ENCODE data around the gene SLC2A1. TPM values are rescaled to one million over a fixed set of nuclear protein-coding genes. Genes with fewer than 3 reads are reported as not detected.

The SLC2A1 gene
- polyA plus RNA-seq, 1 donor (not counting 4 experiments of a cell fraction or from before 2014, with no cell fraction given): 689 TPM

DNA sequence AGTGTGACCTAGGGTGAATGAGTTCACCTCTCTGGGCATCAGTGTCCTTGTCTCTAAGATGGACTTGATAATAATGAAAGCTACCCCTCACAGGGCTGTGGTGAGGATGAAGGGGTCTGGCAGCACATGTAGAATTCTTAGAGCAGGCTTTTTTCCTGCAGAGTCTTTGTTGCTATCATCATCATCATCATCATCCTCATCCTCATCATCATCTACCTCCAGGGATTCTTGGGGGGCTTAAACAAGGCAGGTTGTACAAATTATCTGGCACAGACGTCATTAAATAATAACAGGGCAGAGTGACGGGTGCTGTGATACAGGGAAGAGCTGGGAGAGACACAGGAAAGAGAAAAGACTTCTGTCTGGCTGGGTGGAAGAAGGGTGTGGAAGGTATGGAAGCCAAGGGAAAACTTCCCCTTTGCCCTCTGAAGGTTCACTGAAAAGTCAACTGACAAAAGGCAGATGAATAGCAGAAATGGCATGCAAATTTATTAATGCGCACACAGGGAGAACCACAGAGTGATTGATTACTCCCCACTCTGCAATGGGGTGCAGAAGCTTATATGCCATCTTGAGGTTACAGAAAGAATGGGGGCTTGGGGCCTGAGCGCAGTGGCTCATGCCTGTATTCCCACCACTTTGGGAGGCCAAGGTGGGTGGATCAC, 17.0 kb upstream of the SLC2A1 start:
- Histone ChIP-seq H3K27ac (ENCODE audit: control insufficient read depth, insufficient read depth, low read length) (no peak overlapping the region), H3K4me1 (ENCODE audit: control insufficient read depth, extremely low read depth, insufficient read depth, low read length) (no peaks in the 10 kb centered on the region), H2AFZ (ENCODE audit: control insufficient read depth, low read length) (no peak overlapping the region), H3K36me3 (ENCODE audit: control insufficient read depth in 2 of 2, extremely low read depth in 1 of 2, insufficient read depth in 2 of 2, low read length in 2 of 2) (peaks cover 0 to 25% of the 10 kb centered on the region in 2 experiments), H3K79me2 (ENCODE audit: control insufficient read depth, insufficient read depth, low read length) (no peaks in the 10 kb centered on the region), H3K9ac (ENCODE audit: control insufficient read depth, extremely low read depth, insufficient read depth, low read length) (no peak overlapping the region), H3K27me3 (ENCODE audit: control insufficient read depth, extremely low read depth, insufficient read depth, low read length) (no peaks in the 10 kb centered on the region), H3K4me3 (ENCODE audit: control insufficient read depth in 2 of 3, extremely low read depth in 1 of 3, insufficient read depth in 2 of 3, low read depth in 1 of 3, low read length in 3 of 3) (no peak overlapping the region), H3K4me2 (ENCODE audit: control insufficient read depth, extremely low read depth, insufficient read depth, low read depth, low read length) (no peak overlapping the region), H4K20me1 (ENCODE audit: control insufficient read depth, extremely low read depth, insufficient read depth, low read length) (no peaks in the 10 kb centered on the region), H3K9me1 (ENCODE audit: control insufficient read depth, extremely low read depth, insufficient read depth, low read length) (no peaks in the 10 kb centered on the region), H3K9me3 (ENCODE audit: control insufficient read depth, low read depth, low read length) (no peaks in the 10 kb centered on the region)
- dilution Hi-C loops (cut with MboI; ENCODE audit: extremely low pct_ligation_motif_present, low sequenced_read_pairs): no loop called here
- no peak for TF ChIP-seq EZH2 (IDR thresholded peaks at IDR 0.05; ENCODE audit: low read length)
- no peak for TF ChIP-seq CTCF (optimal IDR thresholded peaks at IDR 0.05 in 1 of 3, IDR thresholded peaks at IDR 0.05 in 1 of 3, conservative IDR thresholded peaks at IDR 0.05 in 1 of 3; ENCODE audit: extremely low read depth in 1 of 3, insufficient read depth in 2 of 3, low read length in 3 of 3)
- DNase-seq (ENCODE audit: low read depth, low spot score) (no peak), FAIRE-seq (no peak)

- Histone ChIP-seq H3K79me2 (ENCODE audit: control insufficient read depth, insufficient read depth, low read length) (no peaks in the 10 kb centered on the region), H3K27ac (ENCODE audit: control insufficient read depth, insufficient read depth, low read length) (no peak overlapping the region), H3K9me1 (ENCODE audit: control insufficient read depth, extremely low read depth, insufficient read depth, low read length) (no peaks in the 10 kb centered on the region), H3K4me2 (ENCODE audit: control insufficient read depth, extremely low read depth, insufficient read depth, low read depth, low read length) (no peak overlapping the region), H3K9ac (ENCODE audit: control insufficient read depth, extremely low read depth, insufficient read depth, low read length) (no peak overlapping the region), H2AFZ (ENCODE audit: control insufficient read depth, low read length) (no peak overlapping the region), H3K36me3 (ENCODE audit: control insufficient read depth in 2 of 2, extremely low read depth in 1 of 2, insufficient read depth in 2 of 2, low read length in 2 of 2) (peaks cover 0 to 25% of the 10 kb centered on the region in 2 experiments), H3K9me3 (ENCODE audit: control insufficient read depth, low read depth, low read length) (no peaks in the 10 kb centered on the region), H3K4me3 (ENCODE audit: control insufficient read depth in 2 of 3, extremely low read depth in 1 of 3, insufficient read depth in 2 of 3, low read depth in 1 of 3, low read length in 3 of 3) (no peak overlapping the region), H4K20me1 (ENCODE audit: control insufficient read depth, extremely low read depth, insufficient read depth, low read length) (no peaks in the 10 kb centered on the region), H3K27me3 (ENCODE audit: control insufficient read depth, extremely low read depth, insufficient read depth, low read length) (no peaks in the 10 kb centered on the region), H3K4me1 (ENCODE audit: control insufficient read depth, extremely low read depth, insufficient read depth, low read length) (no peaks in the 10 kb centered on the region)
- DNase-seq (ENCODE audit: low read depth, low spot score) (no peak), FAIRE-seq (no peak)
- no peak for TF ChIP-seq CTCF (optimal IDR thresholded peaks at IDR 0.05 in 1 of 3, IDR thresholded peaks at IDR 0.05 in 1 of 3, conservative IDR thresholded peaks at IDR 0.05 in 1 of 3; ENCODE audit: extremely low read depth in 1 of 3, insufficient read depth in 2 of 3, low read length in 3 of 3)
- TF ChIP-seq EZH2 (IDR thresholded peaks at IDR 0.05; ENCODE audit: low read length): no peak
- dilution Hi-C loops (cut with MboI; ENCODE audit: extremely low pct_ligation_motif_present, low sequenced_read_pairs): no loop called here
These were observed 16.2 kb upstream of the SLC2A1 start for GRCh38 chr1:42974767-42975437.
